Neural progenitor cell (in vitro differentiated cells): ENCODE measurements around the gene CD80. TPM values are rescaled to one million over a fixed set of nuclear protein-coding genes. Genes with fewer than 3 reads are reported as not detected.

Experiments used
- DNase-seq: peaks from one replicate; pipeline ENCODE4 v3.0.0-alpha.2; 2016; ENCODE audit warnings: low spot score
- H2AFZ ChIP-seq: fragments of 200-600 bp; sonication (generic); replicated peaks from 2 replicates; pipeline ENCODE4 v1.6.1; 2016; ENCODE audit warnings: antibody characterized with exemption
- H3F3A ChIP-seq: fragments of 200-600 bp; sonication (generic); 2 replicates; pipeline ENCODE4 v1.6.1; 2016; ENCODE audit warnings: antibody characterized with exemption, low read depth
- H3K27ac ChIP-seq: fragments of 200-600 bp; sonication (generic); 2 replicates; pipeline ENCODE4 v1.5.1; 2016; ENCODE audit warnings: mild to moderate bottlenecking
- H3K27me3 ChIP-seq: fragments of 200-600 bp; sonication (generic); 2 replicates; pipeline ENCODE4 v1.6.1; 2016; ENCODE audit warnings: mild to moderate bottlenecking, moderate library complexity
- H3K36me3 ChIP-seq: fragments of 200-600 bp; sonication (generic); 2 replicates; pipeline ENCODE4 v1.5.1; 2016
- H3K4me1 ChIP-seq: fragments of 200-600 bp; sonication (generic); 2 replicates; pipeline ENCODE4 v1.6.1; 2016; ENCODE audit warnings: mixed run types
- H3K4me2 ChIP-seq: fragments of 200-600 bp; sonication (generic); 2 replicates; pipeline ENCODE4 v1.6.1; 2016
- H3K4me3 ChIP-seq: fragments of 200-600 bp; sonication (generic); 2 replicates; pipeline ENCODE4 v1.5.1; 2016
- H3K79me2 ChIP-seq: fragments of 200-600 bp; sonication (generic); 2 replicates; pipeline ENCODE4 v1.6.1; 2016; ENCODE audit warnings: low read depth
- H3K9ac ChIP-seq: fragments of 200-600 bp; sonication (generic); 2 replicates; pipeline ENCODE4 v1.6.1; 2016
- H3K9me3 ChIP-seq: fragments of 200-600 bp; sonication (generic); 2 replicates; pipeline ENCODE4 v1.5.1; 2016; ENCODE audit warnings: low read depth
- H4K20me1 ChIP-seq: fragments of 200-600 bp; sonication (generic); 2 replicates; pipeline ENCODE4 v1.6.1; 2016; ENCODE audit warnings: low read depth
- H3K27ac Mint-ChIP-seq: 3 replicates; pipeline ENCODE4 v1.8.0; 2021; ENCODE audit warnings: mixed read lengths
- H3K27me3 Mint-ChIP-seq: 2 replicates; pipeline ENCODE4 v1.8.0; 2022; ENCODE audit warnings: low read depth, mild to moderate bottlenecking, inconsistent platforms, moderate library complexity, mixed read lengths; ENCODE audit not compliant: insufficient read depth
- H3K36me3 Mint-ChIP-seq: 3 replicates; pipeline ENCODE4 v1.8.0; 2021; ENCODE audit warnings: mixed read lengths
- H3K4me1 Mint-ChIP-seq: 3 replicates; pipeline ENCODE4 v1.8.0; 2021; ENCODE audit warnings: mixed read lengths
- H3K4me3 Mint-ChIP-seq: 3 replicates; pipeline ENCODE4 v1.8.0; 2021; ENCODE audit warnings: mild to moderate bottlenecking, moderate library complexity, mixed read lengths
- H3K9me3 Mint-ChIP-seq: 3 replicates; pipeline ENCODE4 v1.8.0; 2020; ENCODE audit warnings: mixed read lengths
- EZH2 ChIP-seq: fragments of 200-600 bp; sonication (generic); IDR thresholded peaks from 2 replicates; pipeline ENCODE4 v1.6.1; 2017; ENCODE audit warnings: antibody characterized with exemption, mild to moderate bottlenecking, moderate library complexity
- EZH2phosphoT487 ChIP-seq: fragments of 200-600 bp; sonication (generic); IDR thresholded peaks from 2 replicates; pipeline ENCODE4 v1.6.1; 2017; ENCODE audit warnings: antibody characterized with exemption
- total RNA-seq: library from RNA; depleted of rRNA; stranded (reverse); fragments of >200 nt; gene quantifications from 2 replicates; pipeline ENCODE4 v1.2.3, GENCODE V29; 2015; ENCODE audit warnings: low replicate concordance
- TF ChIP-seq, protein P1 (sequence below): fragments of 200-600 bp; sonication (generic); IDR thresholded peaks from 2 replicates; pipeline ENCODE4 v1.5.1; 2017; ENCODE audit warnings: antibody characterized with exemption, mild to moderate bottlenecking

CD80 gene
- total RNA-seq, 1 donor from 2014 or later: 0.30 TPM

DNA sequence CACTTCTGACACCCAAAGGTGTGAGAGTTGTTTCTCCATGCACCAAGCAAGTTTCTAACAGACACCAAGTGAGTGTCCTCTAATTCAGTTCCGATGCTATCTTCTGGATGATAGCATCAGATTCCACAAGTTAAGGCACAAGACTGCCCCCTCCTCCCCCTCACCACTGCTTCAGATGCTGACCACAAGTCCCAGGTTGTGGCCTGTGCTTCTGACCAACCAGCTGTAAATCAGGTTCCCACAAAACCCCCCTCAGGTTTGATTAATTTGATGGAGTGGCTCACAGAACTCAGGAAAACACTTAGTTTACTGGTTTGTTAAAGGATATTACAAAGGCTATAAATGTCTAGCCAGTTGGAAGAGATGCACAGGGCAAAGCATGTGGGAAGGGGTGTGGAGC lies 31.3 kb upstream of the CD80 start:
- no peak for DNase-seq
- H3K27ac ChIP-seq: no peak overlapping the region
- Mint-ChIP-seq H3K36me3 (no peaks in the 10 kb centered on the region), H3K4me3 (no peak overlapping the region), H3K9me3 (peaks cover 7% of the 10 kb centered on the region), H3K27me3 (peaks cover 8% of the 10 kb centered on the region), H3K4me1 (peaks cover 7% of the 10 kb centered on the region), H3K27ac (no peak overlapping the region)
- H3K9ac ChIP-seq: no peak overlapping the region
- no peak overlapping the region for H3K4me3 ChIP-seq
- H3F3A ChIP-seq: peaks cover 18% of the 10 kb centered on the region
- TF ChIP-seq EZH2phosphoT487 (no peak), EZH2 (no peak)
- TF ChIP-seq, protein P1, sequence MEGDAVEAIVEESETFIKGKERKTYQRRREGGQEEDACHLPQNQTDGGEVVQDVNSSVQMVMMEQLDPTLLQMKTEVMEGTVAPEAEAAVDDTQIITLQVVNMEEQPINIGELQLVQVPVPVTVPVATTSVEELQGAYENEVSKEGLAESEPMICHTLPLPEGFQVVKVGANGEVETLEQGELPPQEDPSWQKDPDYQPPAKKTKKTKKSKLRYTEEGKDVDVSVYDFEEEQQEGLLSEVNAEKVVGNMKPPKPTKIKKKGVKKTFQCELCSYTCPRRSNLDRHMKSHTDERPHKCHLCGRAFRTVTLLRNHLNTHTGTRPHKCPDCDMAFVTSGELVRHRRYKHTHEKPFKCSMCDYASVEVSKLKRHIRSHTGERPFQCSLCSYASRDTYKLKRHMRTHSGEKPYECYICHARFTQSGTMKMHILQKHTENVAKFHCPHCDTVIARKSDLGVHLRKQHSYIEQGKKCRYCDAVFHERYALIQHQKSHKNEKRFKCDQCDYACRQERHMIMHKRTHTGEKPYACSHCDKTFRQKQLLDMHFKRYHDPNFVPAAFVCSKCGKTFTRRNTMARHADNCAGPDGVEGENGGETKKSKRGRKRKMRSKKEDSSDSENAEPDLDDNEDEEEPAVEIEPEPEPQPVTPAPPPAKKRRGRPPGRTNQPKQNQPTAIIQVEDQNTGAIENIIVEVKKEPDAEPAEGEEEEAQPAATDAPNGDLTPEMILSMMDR: no peak
- no peaks in the 10 kb centered on the region for H3K79me2 ChIP-seq
- no peaks in the 10 kb centered on the region for H3K9me3 ChIP-seq
- no peaks in the 10 kb centered on the region for H3K36me3 ChIP-seq
- no peak overlapping the region for H2AFZ ChIP-seq
- H3K4me2 ChIP-seq: no peak overlapping the region
- H3K4me1 ChIP-seq: peaks cover 16% of the 10 kb centered on the region
- no peaks in the 10 kb centered on the region for H4K20me1 ChIP-seq
- no peaks in the 10 kb centered on the region for H3K27me3 ChIP-seq

DNA sequence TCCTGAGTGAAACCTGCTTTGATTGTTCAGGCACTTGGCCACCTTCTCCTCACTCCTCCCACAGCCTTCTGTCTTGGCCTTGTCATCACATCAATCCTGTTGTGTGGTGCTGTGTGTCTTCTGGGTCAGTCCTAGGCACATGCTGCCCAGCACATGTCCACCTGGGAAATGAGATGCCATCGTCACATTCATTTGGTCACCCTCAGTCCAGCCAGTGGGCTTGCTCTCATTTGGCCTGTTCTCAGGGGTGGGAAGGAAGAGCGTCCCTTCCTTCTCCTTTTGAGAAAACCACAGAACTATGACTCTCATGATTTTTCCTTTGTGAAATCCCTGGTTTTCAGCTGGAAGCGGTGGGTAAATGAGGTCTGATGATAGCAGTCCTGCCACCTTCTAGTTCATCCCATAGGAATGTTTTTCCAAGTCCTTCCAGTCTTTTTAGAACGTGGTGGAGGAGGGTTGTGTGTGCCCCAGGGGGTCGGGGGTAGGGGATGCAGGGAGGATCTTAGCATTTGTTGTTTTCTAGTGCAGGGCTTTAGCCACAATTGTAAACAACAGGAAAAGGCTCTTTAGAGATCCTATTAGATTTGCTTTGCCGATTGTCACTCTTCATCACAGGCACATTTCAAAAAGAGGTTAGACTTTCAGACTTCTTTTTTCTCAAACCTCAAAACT lies 29.8 kb upstream of the CD80 start:
- DNase-seq: peak; percentile 24
- Histone ChIP-seq H3K36me3 (no peaks in the 10 kb centered on the region), H2AFZ (no peak overlapping the region), H3K4me1 (peaks cover 16% of the 10 kb centered on the region), H3K79me2 (no peaks in the 10 kb centered on the region), H3K9ac (no peak overlapping the region), H3K4me2 (peak overlapping the region; percentile 17), H4K20me1 (no peaks in the 10 kb centered on the region), H3K4me3 (no peak overlapping the region), H3K27ac (peak overlapping the region; percentile 61), H3K27me3 (no peaks in the 10 kb centered on the region), H3F3A (peaks cover 18% of the 10 kb centered on the region), H3K9me3 (no peaks in the 10 kb centered on the region)
- Mint-ChIP-seq H3K4me1 (peaks cover 7% of the 10 kb centered on the region), H3K27me3 (peaks cover 9% of the 10 kb centered on the region), H3K4me3 (no peak overlapping the region), H3K27ac (no peak overlapping the region), H3K9me3 (peaks cover 7% of the 10 kb centered on the region), H3K36me3 (no peaks in the 10 kb centered on the region)
- no peak for TF ChIP-seq EZH2phosphoT487
- TF ChIP-seq EZH2: no peak
- TF ChIP-seq, protein P1: no peak

GRCh38 chr3:119588112-119588511 lies 28.7 kb upstream of the CD80 start:
- Histone ChIP-seq H3K9me3 (no peaks in the 10 kb centered on the region), H3K4me1 (peaks cover 16% of the 10 kb centered on the region), H3K79me2 (no peaks in the 10 kb centered on the region), H2AFZ (no peak overlapping the region), H3K4me3 (no peak overlapping the region), H3K36me3 (no peaks in the 10 kb centered on the region), H3K9ac (no peak overlapping the region), H3K4me2 (no peak overlapping the region), H3K27ac (no peak overlapping the region), H3F3A (peaks cover 18% of the 10 kb centered on the region), H3K27me3 (no peaks in the 10 kb centered on the region), H4K20me1 (no peaks in the 10 kb centered on the region)
- peaks cover 9% of the 10 kb centered on the region for H3K27me3 Mint-ChIP-seq
- no peak overlapping the region for H3K27ac Mint-ChIP-seq
- H3K9me3 Mint-ChIP-seq: peaks cover 7% of the 10 kb centered on the region
- H3K4me3 Mint-ChIP-seq: no peak overlapping the region
- H3K4me1 Mint-ChIP-seq: peaks cover 7% of the 10 kb centered on the region
- DNase-seq: no peak
- H3K36me3 Mint-ChIP-seq: no peaks in the 10 kb centered on the region
- TF ChIP-seq EZH2phosphoT487 (no peak), EZH2 (no peak)
- TF ChIP-seq, protein P1: no peak
